KOPT-K1 (cell line): ENCODE data around the gene SPG7.
"Not testable (repeated sequence)": the region's sequence is repeated elsewhere in the genome, so short reads cannot be mapped to it uniquely, and the experiment has no call there.

Experiments
- H3K27ac ChIP-seq: fragments of 200-600 bp; sonication (generic); 2 replicates; pipeline ENCODE4 v1.5.1; 2016; ENCODE audit warnings: antibody characterized with exemption, mild to moderate bottlenecking, low read depth, low read length; ENCODE audit not compliant: poor library complexity, severe bottlenecking
- H3K36me3 ChIP-seq: fragments of 200-600 bp; sonication (generic); 2 replicates; pipeline ENCODE4 v1.5.1; 2017; ENCODE audit warnings: antibody characterized with exemption, mild to moderate bottlenecking, low read length, moderate library complexity; ENCODE audit not compliant: insufficient read depth
- H3K9me3 ChIP-seq: fragments of 200-600 bp; sonication (generic); 2 replicates; pipeline ENCODE4 v1.5.1; 2017; ENCODE audit warnings: antibody characterized with exemption, low read length, mild to moderate bottlenecking; ENCODE audit not compliant: insufficient read depth, poor library complexity, severe bottlenecking

SPG7 gene

GRCh38 chr16:89507834-89508590, at the start of gene SPG7:
Gene SPG7, plus strand, starts transcription at chr16:89508403. Its CDS starts 15 bp downstream, at chr16:89508418.
- Histone ChIP-seq H3K27ac (peak within 1 kb of the TSS; percentile 82), H3K36me3 (peaks cover 28% of the 10 kb centered on the region), H3K9me3 (no peaks in the 10 kb centered on the region)

- Histone ChIP-seq H3K36me3 (no peaks in the 10 kb centered on the region), H3K27ac (no peak overlapping the region), H3K9me3 (no peaks in the 10 kb centered on the region)
These were observed 49.7 kb upstream of the SPG7 start for GRCh38 chr16:89458551-89458950.

- H3K27ac ChIP-seq = no peak overlapping the region
- no peaks in the 10 kb centered on the region for H3K9me3 ChIP-seq
- H3K36me3 ChIP-seq = no peaks in the 10 kb centered on the region
These were observed 49.2 kb upstream of the SPG7 start for GRCh38 chr16:89458967-89459366.

DNA sequence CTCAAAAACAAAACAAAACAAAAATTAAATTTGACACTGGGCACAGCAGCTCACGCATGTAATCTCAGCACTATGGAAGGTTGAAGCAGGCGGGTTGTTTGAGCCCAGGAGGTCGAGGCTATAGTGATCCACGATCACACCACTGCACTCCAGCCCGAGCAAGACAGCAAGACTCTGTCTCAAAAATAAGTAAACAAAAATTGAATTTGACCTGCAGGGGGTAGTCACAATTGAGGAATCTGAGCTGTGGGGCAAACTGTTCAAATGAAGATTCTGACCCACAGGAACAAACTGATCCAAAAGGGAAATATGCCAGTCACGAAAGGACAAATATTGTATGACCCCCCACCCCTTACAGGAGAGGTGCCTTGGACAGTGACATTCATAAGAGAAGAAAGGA, 47.6 kb upstream of the SPG7 start:
- Histone ChIP-seq H3K27ac (no peak overlapping the region), H3K36me3 (peaks cover 4% of the 10 kb centered on the region; the same call in 1 of the 2 replicates), H3K9me3 (no peaks in the 10 kb centered on the region)

- H3K27ac ChIP-seq, H3K36me3 ChIP-seq, H3K9me3 ChIP-seq: not testable (repeated sequence)
These were observed 46.3 kb upstream of the SPG7 start for GRCh38 chr16:89461890-89462289.

DNA sequence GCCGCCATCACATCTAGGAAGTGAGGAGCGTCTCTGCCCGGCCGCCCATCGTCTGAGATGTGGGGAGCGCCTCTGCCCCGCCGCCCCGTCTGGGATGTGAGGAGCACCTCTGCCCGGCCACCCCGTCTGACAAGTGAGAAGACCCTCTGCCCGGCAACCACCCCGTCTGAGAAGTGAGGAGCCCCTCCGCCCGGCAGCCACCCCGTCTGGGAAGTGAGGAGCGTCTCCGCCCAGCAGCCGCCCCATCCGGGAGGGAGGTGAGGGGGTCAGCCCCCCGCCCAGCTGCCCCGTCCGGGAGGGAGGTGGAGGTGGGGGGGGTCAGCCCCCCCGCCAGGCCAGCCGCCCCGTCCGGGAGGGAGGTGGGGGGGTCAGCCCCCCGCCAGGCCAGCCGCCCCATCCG, 45.6 kb upstream of the SPG7 start:
- H3K9me3 ChIP-seq, H3K27ac ChIP-seq: not testable (repeated sequence)
- H3K36me3 ChIP-seq = peaks cover 15% of the 10 kb centered on the region; the same call in 1 of the 2 replicates

- not testable (repeated sequence) for H3K9me3 ChIP-seq, H3K27ac ChIP-seq
- H3K36me3 ChIP-seq = peaks cover 21% of the 10 kb centered on the region; the same call in 1 of the 2 replicates
These were observed 44.9 kb upstream of the SPG7 start for GRCh38 chr16:89463312-89463711.

- no peak overlapping the region for H3K27ac ChIP-seq
- no peaks in the 10 kb centered on the region for H3K9me3 ChIP-seq
- H3K36me3 ChIP-seq = peaks cover 29% of the 10 kb centered on the region; the same call in 1 of the 2 replicates
These were observed 41.3 kb upstream of the SPG7 start for GRCh38 chr16:89466920-89467319.

DNA sequence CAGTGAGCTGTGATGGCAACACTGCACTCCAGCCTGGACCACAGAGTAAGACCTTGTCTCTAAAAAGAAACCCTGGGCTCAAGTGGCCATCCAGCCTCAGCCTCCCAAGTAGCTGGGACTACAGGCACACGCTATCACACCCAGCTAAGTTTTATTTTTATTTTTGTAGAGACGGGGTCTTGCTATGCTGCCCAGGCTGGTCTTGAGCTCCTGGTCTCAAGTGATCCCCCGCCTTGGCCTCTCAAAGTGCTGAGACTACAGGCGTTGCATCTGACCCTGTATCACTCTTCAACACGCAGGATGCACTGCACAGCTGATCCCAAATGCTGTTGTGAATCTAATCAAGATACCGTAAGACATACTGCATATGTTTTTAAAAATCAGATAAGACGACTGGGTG, 40.8 kb upstream of the SPG7 start:
- no peak overlapping the region for H3K27ac ChIP-seq
- no peaks in the 10 kb centered on the region for H3K9me3 ChIP-seq
- H3K36me3 ChIP-seq = peaks cover 29% of the 10 kb centered on the region; the same call in 1 of the 2 replicates

DNA sequence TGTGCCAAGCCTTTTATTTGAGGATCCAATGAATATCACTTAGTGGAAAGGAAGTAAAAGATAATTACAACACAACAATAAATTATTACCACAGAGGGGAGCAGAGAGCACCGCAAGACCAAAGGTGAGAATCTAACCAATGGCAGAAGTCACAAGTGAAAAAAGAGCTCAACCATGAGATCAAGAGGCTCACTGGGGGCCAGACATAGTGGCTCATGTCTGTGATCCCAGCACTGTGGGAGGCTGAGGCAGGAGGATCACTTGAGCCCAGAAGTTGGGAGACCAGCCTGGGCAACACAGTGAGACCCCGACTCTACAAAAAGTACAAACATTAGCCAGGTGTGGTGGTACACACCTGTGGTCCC, 35.5 kb upstream of the SPG7 start:
- no peak overlapping the region for H3K27ac ChIP-seq
- peaks cover 4% of the 10 kb centered on the region for H3K9me3 ChIP-seq
- H3K36me3 ChIP-seq = peaks cover 13% of the 10 kb centered on the region; the same call in 1 of the 2 replicates

GRCh38 chr16:89473136-89473712, 35.0 kb upstream of the SPG7 start:
- H3K27ac ChIP-seq = no peak overlapping the region
- H3K9me3 ChIP-seq = peaks cover 4% of the 10 kb centered on the region
- peaks cover 9% of the 10 kb centered on the region; the same call in 1 of the 2 replicates for H3K36me3 ChIP-seq

- Histone ChIP-seq H3K9me3 (peaks cover 4% of the 10 kb centered on the region), H3K36me3 (peaks cover 5% of the 10 kb centered on the region; the same call in 1 of the 2 replicates), H3K27ac (no peak overlapping the region)
These were observed 34.3 kb upstream of the SPG7 start for GRCh38 chr16:89473791-89474414.

- H3K27ac ChIP-seq = no peak overlapping the region
- peaks cover 4% of the 10 kb centered on the region for H3K9me3 ChIP-seq
- no peaks in the 10 kb centered on the region for H3K36me3 ChIP-seq
These were observed 33.1 kb upstream of the SPG7 start for GRCh38 chr16:89475144-89475543.

DNA sequence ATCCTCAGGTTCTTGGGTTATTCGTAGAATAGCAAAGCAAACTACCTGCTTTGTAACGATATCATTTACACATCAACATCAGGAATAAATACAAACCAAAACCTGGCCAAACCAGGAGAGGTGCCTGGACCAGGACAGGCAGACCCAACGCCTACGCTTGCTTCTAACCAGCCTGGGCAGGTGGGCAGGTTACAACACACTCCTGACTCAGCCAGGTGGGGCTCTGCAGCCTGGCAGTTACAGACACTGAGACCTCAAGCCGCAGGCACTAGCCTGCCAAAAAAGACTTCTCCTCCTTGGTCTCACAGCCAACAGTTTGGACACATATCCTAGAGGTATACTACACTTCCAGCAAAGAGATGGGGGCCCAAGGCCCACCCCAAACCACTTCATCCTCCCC, 31.8 kb upstream of the SPG7 start:
- H3K36me3 ChIP-seq = peaks cover 6% of the 10 kb centered on the region
- no peak overlapping the region for H3K27ac ChIP-seq
- peaks cover 4% of the 10 kb centered on the region for H3K9me3 ChIP-seq

DNA sequence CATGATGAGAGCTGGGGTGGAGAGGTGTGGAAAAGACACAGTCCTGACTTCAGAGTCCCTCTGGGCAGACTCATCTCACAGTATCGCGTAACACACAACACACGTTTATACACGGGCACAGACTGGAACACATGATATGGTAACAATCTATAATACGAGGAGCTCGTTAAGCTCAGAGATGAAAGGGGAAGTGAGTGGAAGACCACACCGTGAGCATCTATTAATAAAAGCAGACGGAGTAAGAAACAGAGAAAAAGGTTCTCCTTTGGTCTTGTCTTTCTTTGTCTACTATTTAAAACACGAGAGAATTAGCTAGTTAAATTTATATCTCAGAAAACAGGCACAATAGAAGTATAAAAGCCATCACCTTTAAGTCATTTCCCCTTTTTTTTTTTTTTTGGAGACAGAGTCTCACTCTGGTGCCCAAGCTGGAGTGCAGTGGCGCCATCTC, 31.4 kb upstream of the SPG7 start:
- Histone ChIP-seq H3K9me3 (peaks cover 4% of the 10 kb centered on the region), H3K27ac (no peak overlapping the region), H3K36me3 (peaks cover 11% of the 10 kb centered on the region)
